ENCODE measurements around the gene EML3. TPM values are rescaled to one million over a fixed set of nuclear protein-coding genes. Genes with fewer than 3 reads are reported as not detected.

EML3 gene
- total and polyA plus RNA-seq, 2 of the 13 experiments (the other 11 are each of a cell fraction or from before 2014, with no cell fraction given), result 10.6 to 12.3 TPM

DNA sequence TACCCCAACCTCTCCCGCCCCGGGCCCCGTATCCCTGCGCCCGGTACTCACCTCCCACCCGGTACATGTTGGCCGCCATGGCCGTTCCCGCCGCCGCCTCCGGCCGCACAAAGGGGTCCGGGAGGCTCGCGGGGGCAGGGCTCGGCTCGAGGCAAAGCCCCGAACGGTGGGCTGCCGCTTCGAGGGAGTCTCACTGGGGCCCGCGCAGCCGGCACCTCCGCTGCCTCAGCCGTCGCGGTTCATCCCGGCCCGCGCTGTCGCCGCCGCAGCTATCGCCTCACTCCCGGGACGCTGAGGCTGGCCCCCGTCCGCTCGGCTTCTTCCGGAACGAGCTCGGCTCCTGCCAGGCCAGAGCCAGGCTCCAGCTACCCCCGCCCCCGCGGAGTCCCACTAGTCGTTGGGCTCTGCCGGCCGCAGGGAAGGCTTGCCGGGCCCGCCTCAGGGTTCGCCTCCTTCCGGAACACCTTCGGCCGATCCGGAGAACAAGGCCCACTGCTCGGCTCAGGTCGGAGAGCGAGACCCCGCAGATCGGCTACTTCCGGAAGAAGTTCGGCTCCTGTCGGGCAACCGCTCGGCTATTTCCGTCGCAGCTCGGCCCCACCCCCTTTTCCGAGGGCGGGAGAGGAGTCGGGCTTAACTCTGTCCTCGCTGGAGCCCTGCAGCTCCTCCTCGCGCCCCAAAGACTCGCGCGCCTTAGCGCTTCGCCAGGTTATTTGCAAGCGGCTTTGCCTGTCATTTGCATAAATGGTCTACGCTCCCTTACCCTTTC lies 11.0 kb downstream of the EML3 start, which contains the start of gene MTA2 (continued):
- TF ChIP-seq, protein P1, sequence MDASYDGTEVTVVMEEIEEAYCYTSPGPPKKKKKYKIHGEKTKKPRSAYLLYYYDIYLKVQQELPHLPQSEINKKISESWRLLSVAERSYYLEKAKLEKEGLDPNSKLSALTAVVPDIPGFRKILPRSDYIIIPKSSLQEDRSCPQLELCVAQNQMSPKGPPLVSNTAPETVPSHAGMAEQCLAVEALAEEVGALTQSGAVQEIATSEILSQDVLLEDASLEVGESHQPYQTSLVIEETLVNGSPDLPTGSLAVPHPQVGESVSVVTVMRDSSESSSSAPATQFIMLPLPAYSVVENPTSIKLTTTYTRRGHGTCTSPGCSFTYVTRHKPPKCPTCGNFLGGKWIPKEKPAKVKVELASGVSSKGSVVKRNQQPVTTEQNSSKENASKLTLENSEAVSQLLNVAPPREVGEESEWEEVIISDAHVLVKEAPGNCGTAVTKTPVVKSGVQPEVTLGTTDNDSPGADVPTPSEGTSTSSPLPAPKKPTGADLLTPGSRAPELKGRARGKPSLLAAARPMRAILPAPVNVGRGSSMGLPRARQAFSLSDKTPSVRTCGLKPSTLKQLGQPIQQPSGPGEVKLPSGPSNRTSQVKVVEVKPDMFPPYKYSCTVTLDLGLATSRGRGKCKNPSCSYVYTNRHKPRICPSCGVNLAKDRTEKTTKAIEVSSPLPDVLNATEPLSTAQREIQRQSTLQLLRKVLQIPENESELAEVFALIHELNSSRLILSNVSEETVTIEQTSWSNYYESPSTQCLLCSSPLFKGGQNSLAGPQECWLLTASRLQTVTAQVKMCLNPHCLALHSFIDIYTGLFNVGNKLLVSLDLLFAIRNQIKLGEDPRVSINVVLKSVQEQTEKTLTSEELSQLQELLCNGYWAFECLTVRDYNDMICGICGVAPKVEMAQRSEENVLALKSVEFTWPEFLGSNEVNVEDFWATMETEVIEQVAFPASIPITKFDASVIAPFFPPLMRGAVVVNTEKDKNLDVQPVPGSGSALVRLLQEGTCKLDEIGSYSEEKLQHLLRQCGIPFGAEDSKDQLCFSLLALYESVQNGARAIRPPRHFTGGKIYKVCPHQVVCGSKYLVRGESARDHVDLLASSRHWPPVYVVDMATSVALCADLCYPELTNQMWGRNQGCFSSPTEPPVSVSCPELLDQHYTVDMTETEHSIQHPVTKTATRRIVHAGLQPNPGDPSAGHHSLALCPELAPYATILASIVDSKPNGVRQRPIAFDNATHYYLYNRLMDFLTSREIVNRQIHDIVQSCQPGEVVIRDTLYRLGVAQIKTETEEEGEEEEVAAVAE (CRISPR knock-in tag; IDR thresholded peaks at IDR 0.05; ENCODE audit: borderline replicate concordance), result no peak
- TF ChIP-seq ZNF430 (CRISPR knock-in tag; IDR thresholded peaks at IDR 0.05), result peak; percentile 75; the same call in 1 of the 2 replicates
- TF ChIP-seq HIVEP1 (CRISPR knock-in tag; IDR thresholded peaks at IDR 0.05), result no peak
- TF ChIP-seq, protein P2, sequence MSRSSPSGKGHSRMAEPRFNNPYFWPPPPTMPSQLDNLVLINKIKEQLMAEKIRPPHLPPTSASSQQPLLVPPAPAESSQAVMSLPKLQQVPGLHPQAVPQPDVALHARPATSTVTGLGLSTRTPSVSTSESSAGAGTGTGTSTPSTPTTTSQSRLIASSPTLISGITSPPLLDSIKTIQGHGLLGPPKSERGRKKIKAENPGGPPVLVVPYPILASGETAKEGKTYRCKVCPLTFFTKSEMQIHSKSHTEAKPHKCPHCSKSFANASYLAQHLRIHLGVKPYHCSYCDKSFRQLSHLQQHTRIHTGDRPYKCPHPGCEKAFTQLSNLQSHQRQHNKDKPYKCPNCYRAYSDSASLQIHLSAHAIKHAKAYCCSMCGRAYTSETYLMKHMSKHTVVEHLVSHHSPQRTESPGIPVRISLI (CRISPR knock-in tag; IDR thresholded peaks at IDR 0.05; ENCODE audit: borderline replicate concordance), result no peak
- TF ChIP-seq POLR2AphosphoS5 (IDR thresholded peaks at IDR 0.05; ENCODE audit: low read depth, low read length), result 0 out of 2 replicates have a peak, but pooled peaks have one; percentile 29
- no peak for TF ChIP-seq ATAD3A (CRISPR knock-in tag; IDR thresholded peaks at IDR 0.05)
- TF ChIP-seq BHLHE40 (IDR thresholded peaks at IDR 0.05; ENCODE audit: low read length), result no peak
- TF ChIP-seq, protein P3, sequence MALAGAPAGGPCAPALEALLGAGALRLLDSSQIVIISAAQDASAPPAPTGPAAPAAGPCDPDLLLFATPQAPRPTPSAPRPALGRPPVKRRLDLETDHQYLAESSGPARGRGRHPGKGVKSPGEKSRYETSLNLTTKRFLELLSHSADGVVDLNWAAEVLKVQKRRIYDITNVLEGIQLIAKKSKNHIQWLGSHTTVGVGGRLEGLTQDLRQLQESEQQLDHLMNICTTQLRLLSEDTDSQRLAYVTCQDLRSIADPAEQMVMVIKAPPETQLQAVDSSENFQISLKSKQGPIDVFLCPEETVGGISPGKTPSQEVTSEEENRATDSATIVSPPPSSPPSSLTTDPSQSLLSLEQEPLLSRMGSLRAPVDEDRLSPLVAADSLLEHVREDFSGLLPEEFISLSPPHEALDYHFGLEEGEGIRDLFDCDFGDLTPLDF (CRISPR knock-in tag; IDR thresholded peaks at IDR 0.05), result no peak
- TF ChIP-seq SATB2 (CRISPR knock-in tag; IDR thresholded peaks at IDR 0.05), result no peak
- TF ChIP-seq, protein P4, sequence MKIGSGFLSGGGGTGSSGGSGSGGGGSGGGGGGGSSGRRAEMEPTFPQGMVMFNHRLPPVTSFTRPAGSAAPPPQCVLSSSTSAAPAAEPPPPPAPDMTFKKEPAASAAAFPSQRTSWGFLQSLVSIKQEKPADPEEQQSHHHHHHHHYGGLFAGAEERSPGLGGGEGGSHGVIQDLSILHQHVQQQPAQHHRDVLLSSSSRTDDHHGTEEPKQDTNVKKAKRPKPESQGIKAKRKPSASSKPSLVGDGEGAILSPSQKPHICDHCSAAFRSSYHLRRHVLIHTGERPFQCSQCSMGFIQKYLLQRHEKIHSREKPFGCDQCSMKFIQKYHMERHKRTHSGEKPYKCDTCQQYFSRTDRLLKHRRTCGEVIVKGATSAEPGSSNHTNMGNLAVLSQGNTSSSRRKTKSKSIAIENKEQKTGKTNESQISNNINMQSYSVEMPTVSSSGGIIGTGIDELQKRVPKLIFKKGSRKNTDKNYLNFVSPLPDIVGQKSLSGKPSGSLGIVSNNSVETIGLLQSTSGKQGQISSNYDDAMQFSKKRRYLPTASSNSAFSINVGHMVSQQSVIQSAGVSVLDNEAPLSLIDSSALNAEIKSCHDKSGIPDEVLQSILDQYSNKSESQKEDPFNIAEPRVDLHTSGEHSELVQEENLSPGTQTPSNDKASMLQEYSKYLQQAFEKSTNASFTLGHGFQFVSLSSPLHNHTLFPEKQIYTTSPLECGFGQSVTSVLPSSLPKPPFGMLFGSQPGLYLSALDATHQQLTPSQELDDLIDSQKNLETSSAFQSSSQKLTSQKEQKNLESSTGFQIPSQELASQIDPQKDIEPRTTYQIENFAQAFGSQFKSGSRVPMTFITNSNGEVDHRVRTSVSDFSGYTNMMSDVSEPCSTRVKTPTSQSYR (CRISPR knock-in tag; IDR thresholded peaks at IDR 0.05; ENCODE audit: borderline replicate concordance), result no peak
- no peak for TF ChIP-seq SNAI1 (CRISPR knock-in tag; IDR thresholded peaks at IDR 0.05; ENCODE audit: borderline replicate concordance)
- no peak for TF ChIP-seq ZNF33A (CRISPR knock-in tag; IDR thresholded peaks at IDR 0.05; ENCODE audit: borderline replicate concordance)
- TF ChIP-seq ZNF558 (CRISPR knock-in tag; IDR thresholded peaks at IDR 0.05; ENCODE audit: borderline replicate concordance), result 0 out of 2 replicates have a peak, but pooled peaks have one; percentile 75
- TF ChIP-seq EED (CRISPR knock-in tag; IDR thresholded peaks at IDR 0.05), result peak; percentile 40; the same call in 1 of the 2 replicates
- no peak for TF ChIP-seq FIP1L1 (IDR thresholded peaks at IDR 0.05; ENCODE audit: borderline replicate concordance, insufficient read depth, low read depth, low read length)
- no peak for TF ChIP-seq FOXA1 (IDR thresholded peaks at IDR 0.05)
- TF ChIP-seq FOXA1 (CRISPR knock-in tag; IDR thresholded peaks at IDR 0.05), result no peak
- TF ChIP-seq ZNF557 (CRISPR knock-in tag; IDR thresholded peaks at IDR 0.05), result no peak
- no peak for TF ChIP-seq FOXJ3 (CRISPR knock-in tag; IDR thresholded peaks at IDR 0.05; ENCODE audit: borderline replicate concordance)

Data from HepG2 (cell line).